Activated B cell treated with CpG ODN at 0.5 μM for 24 hours (primary cell): ENCODE results near the gene JARID2. TPM values are rescaled to one million over a fixed set of nuclear protein-coding genes. Genes with fewer than 3 reads are reported as not detected.

ENCODE experiments used
- ATAC-seq: fragments of 200-7000 bp; cut with Tn5 transposase; one replicate; pipeline ENCODE4 v1.10.0; 2021; ENCODE audit warnings: low read depth, mild to moderate bottlenecking, moderate library complexity
- CTCF ChIA-PET: fragments of 350-600 bp; sonication (Branson Sonifier 250); formaldehyde crosslinking; loops from one replicate; lab custom pipeline; 2021; ENCODE audit warnings: antibody characterized with exemption; lab: Charles Lee
- POLR2A ChIA-PET: fragments of 350-600 bp; sonication (Branson Sonifier 250); formaldehyde crosslinking; loops from one replicate; lab custom pipeline; 2021; ENCODE audit warnings: antibody characterized with exemption; lab: Charles Lee
- DNase-seq: peaks from one replicate; pipeline ENCODE4 v3.0.0; 2022
- H3K27ac Mint-ChIP-seq: one replicate; pipeline ENCODE4 v1.8.0; 2020; ENCODE audit warnings: mixed read lengths
- H3K27me3 Mint-ChIP-seq: one replicate; pipeline ENCODE4 v1.8.0; 2021; ENCODE audit warnings: mixed read lengths
- H3K36me3 Mint-ChIP-seq: one replicate; pipeline ENCODE4 v1.8.0; 2021; ENCODE audit warnings: low read depth, mixed read lengths
- H3K4me1 Mint-ChIP-seq: one replicate; pipeline ENCODE4 v1.8.0; 2021; ENCODE audit warnings: mixed read lengths
- H3K4me3 Mint-ChIP-seq: one replicate; pipeline ENCODE4 v1.8.0; 2020; ENCODE audit warnings: mild to moderate bottlenecking, mixed read lengths
- H3K9me3 Mint-ChIP-seq: one replicate; pipeline ENCODE4 v1.8.0; 2020; ENCODE audit warnings: mixed read lengths
- intact Hi-C: fragments of 100-400 bp; cut with micrococcal nuclease; formaldehyde crosslinking; loops from one replicate; pipeline ENCODE4 v1.15.1; 2024
- total RNA-seq: library from RNA; stranded (reverse); gene quantifications from 2 replicates; pipeline ENCODE4 v1.2.3, GENCODE V29; 2022
- TF ChIP-seq, protein P1 (sequence below): fragments of 200-600 bp; IDR thresholded peaks from one replicate; pipeline ENCODE4 v1.8.0; 2022; ENCODE audit warnings: antibody characterized with exemption, mild to moderate bottlenecking

Gene JARID2
- total RNA-seq, 1 donor from 2014 or later = 28.5 TPM

- intact Hi-C loops = no loop called here
- peaks cover 95% of the 10 kb centered on the region for H3K36me3 Mint-ChIP-seq
- CTCF ChIA-PET = no interaction called here
Observed at GRCh38 chr6:15506066-15506465, 260.2 kb downstream of the JARID2 start.

GRCh38 chr6:15507221-15507620 is 261.4 kb downstream of the JARID2 start:
- no peak overlapping the region for H3K27ac Mint-ChIP-seq
- H3K27me3 Mint-ChIP-seq = no peaks in the 10 kb centered on the region
- H3K4me3 Mint-ChIP-seq = no peak overlapping the region
- POLR2A ChIA-PET = no interaction called here
- ATAC-seq = no peak
- CTCF ChIA-PET = no interaction called here
- TF ChIP-seq, protein P1, sequence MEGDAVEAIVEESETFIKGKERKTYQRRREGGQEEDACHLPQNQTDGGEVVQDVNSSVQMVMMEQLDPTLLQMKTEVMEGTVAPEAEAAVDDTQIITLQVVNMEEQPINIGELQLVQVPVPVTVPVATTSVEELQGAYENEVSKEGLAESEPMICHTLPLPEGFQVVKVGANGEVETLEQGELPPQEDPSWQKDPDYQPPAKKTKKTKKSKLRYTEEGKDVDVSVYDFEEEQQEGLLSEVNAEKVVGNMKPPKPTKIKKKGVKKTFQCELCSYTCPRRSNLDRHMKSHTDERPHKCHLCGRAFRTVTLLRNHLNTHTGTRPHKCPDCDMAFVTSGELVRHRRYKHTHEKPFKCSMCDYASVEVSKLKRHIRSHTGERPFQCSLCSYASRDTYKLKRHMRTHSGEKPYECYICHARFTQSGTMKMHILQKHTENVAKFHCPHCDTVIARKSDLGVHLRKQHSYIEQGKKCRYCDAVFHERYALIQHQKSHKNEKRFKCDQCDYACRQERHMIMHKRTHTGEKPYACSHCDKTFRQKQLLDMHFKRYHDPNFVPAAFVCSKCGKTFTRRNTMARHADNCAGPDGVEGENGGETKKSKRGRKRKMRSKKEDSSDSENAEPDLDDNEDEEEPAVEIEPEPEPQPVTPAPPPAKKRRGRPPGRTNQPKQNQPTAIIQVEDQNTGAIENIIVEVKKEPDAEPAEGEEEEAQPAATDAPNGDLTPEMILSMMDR = no peak
- H3K4me1 Mint-ChIP-seq = no peaks in the 10 kb centered on the region
- intact Hi-C loops = no loop called here
- no peaks in the 10 kb centered on the region for H3K9me3 Mint-ChIP-seq
- H3K36me3 Mint-ChIP-seq = peaks cover 95% of the 10 kb centered on the region
- peak; percentile 6 for DNase-seq

More at GRCh38 chr6:15506066-15506465, 260.2 kb downstream of the JARID2 start:
- TF ChIP-seq, protein P1 = no peak
- ATAC-seq (no peak), DNase-seq (no peak)
- POLR2A ChIA-PET = no interaction called here
- H3K27me3 Mint-ChIP-seq = no peaks in the 10 kb centered on the region
- H3K4me3 Mint-ChIP-seq = no peak overlapping the region
- H3K9me3 Mint-ChIP-seq = no peaks in the 10 kb centered on the region
- no peaks in the 10 kb centered on the region for H3K4me1 Mint-ChIP-seq
- no peak overlapping the region for H3K27ac Mint-ChIP-seq

DNA sequence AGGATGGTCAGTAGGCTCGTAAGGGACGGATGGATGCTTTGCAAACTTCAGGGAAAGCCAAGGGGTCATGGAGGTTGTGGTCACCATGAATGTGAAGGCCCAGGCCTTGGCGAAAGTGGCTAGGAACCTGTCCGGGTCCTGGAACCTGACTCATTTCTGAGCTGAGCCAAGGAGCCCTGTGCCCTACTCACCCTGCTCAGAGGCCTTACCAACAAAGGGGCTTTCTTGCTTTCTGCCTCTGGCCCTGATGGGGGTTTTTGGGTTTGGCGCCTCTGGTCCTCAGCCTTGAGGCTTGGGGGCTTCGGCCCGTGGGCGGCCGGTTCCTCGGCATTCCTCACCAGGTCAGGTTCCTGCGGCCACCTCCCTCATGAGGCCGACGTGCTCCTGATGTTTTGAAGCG is 261.9 kb downstream of the JARID2 start:
- no peak overlapping the region for H3K4me3 Mint-ChIP-seq
- H3K36me3 Mint-ChIP-seq = peaks cover 95% of the 10 kb centered on the region
- no peaks in the 10 kb centered on the region for H3K9me3 Mint-ChIP-seq
- CTCF ChIA-PET = no interaction called here
- no peak overlapping the region for H3K27ac Mint-ChIP-seq
- no peak for ATAC-seq
- H3K4me1 Mint-ChIP-seq = no peaks in the 10 kb centered on the region
- POLR2A ChIA-PET = no interaction called here
- H3K27me3 Mint-ChIP-seq = no peaks in the 10 kb centered on the region
- no peak for DNase-seq
- TF ChIP-seq, protein P1 = no peak
- intact Hi-C loops = no loop called here

DNA sequence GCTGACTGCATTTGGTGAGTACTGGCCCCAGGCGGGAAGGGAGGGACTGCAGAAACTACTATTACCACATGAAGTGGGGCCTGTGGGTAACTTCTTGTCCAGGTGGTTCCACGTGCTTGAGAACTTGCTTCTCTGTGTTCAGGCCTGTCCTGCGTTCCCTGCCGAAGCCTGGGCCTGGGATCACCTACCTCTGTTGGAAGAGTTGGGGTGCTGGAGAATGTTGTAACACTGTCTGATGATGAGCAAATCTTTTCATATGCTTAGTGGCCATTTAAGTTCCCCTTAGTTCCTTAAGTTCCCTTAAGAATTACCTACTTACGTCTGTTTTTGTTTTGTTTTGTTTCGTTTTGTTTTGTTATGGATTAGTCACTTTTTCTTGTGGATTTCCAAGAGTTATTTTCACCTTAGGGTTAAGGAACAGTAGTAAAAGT is 262.6 kb downstream of the JARID2 start:
- H3K9me3 Mint-ChIP-seq = no peaks in the 10 kb centered on the region
- DNase-seq (no peak), ATAC-seq (no peak)
- no peaks in the 10 kb centered on the region for H3K4me1 Mint-ChIP-seq
- ChIA-PET POLR2A (no interaction called here), CTCF (no interaction called here)
- H3K36me3 Mint-ChIP-seq = peaks cover 95% of the 10 kb centered on the region
- intact Hi-C loops = no loop called here
- no peak overlapping the region for H3K27ac Mint-ChIP-seq
- no peaks in the 10 kb centered on the region for H3K27me3 Mint-ChIP-seq
- TF ChIP-seq, protein P1 = no peak
- no peak overlapping the region for H3K4me3 Mint-ChIP-seq

DNA sequence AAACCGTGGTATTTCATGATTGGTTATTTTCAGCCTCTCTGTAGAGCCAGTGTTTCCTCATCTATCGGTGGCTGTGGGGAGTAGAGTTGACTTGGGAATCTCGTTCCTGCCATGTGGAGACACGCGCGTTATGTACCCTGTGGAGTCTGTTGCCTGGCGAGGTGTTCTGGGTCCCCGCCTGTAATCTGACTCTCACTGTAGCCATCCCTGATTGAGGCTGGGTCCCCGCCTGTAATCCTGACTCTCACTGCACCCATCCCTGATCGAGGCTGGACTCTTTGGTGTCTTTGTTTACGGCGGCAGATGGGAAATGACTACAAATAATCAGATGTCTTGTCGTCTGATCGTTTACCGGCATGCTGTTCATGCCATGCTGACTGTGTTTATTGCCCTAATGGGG is 263.1 kb downstream of the JARID2 start:
- ChIA-PET POLR2A (no interaction called here), CTCF (no interaction called here)
- Mint-ChIP-seq H3K36me3 (peaks cover 95% of the 10 kb centered on the region), H3K27me3 (no peaks in the 10 kb centered on the region), H3K4me1 (no peaks in the 10 kb centered on the region), H3K27ac (no peak overlapping the region), H3K9me3 (no peaks in the 10 kb centered on the region), H3K4me3 (no peak overlapping the region)
- intact Hi-C loops = no loop called here
- DNase-seq (no peak), ATAC-seq (no peak)
- TF ChIP-seq, protein P1 = no peak
